ENCODE results near the gene PIEZO2.

Gene PIEZO2

GRCh38 chr18:10791169-10791831, 358.1 kb downstream of the PIEZO2 start:
- no peak for DNase-seq (ENCODE audit: low read depth in 2 of 2)

- DNase-seq (ENCODE audit: low read depth in 2 of 2) = no peak
Measured at GRCh38 chr18:10789180-10789579, 360.2 kb downstream of the PIEZO2 start.

- peak; percentile 38 to 58 for DNase-seq (ENCODE audit: low read depth in 2 of 2)
Measured at GRCh38 chr18:10787293-10787901, 362.0 kb downstream of the PIEZO2 start.

- DNase-seq (ENCODE audit: low read depth in 2 of 2) = no peak
Measured at GRCh38 chr18:10785798-10786197, 363.6 kb downstream of the PIEZO2 start.

GRCh38 chr18:10784596-10785202, 364.7 kb downstream of the PIEZO2 start:
- DNase-seq (ENCODE audit: low read depth in 2 of 2) = no peak

- DNase-seq (ENCODE audit: low read depth in 2 of 2) = no peak
Measured at GRCh38 chr18:10783941-10784340, 365.4 kb downstream of the PIEZO2 start.

GRCh38 chr18:10776493-10776892, 372.9 kb downstream of the PIEZO2 start:
- no peak for DNase-seq (ENCODE audit: low read depth in 2 of 2)

GRCh38 chr18:10775026-10775425, 374.3 kb downstream of the PIEZO2 start:
- no peak for DNase-seq (ENCODE audit: low read depth in 2 of 2)

- DNase-seq (ENCODE audit: low read depth in 2 of 2) = no peak
Measured at GRCh38 chr18:10771053-10771709, 378.2 kb downstream of the PIEZO2 start.

GRCh38 chr18:10770264-10770663, 379.1 kb downstream of the PIEZO2 start:
- DNase-seq (ENCODE audit: low read depth in 2 of 2) = no peak

GRCh38 chr18:10768221-10768620, 381.1 kb downstream of the PIEZO2 start:
- DNase-seq (ENCODE audit: low read depth in 2 of 2) = no peak

- no peak for DNase-seq (ENCODE audit: low read depth in 2 of 2)
Measured at GRCh38 chr18:10767658-10768057, 381.7 kb downstream of the PIEZO2 start.

GRCh38 chr18:10760986-10761385, 388.4 kb downstream of the PIEZO2 start:
- no peak for DNase-seq (ENCODE audit: low read depth in 2 of 2)

- DNase-seq (ENCODE audit: low read depth in 2 of 2) = no peak
Measured at GRCh38 chr18:10759241-10759640, 390.1 kb downstream of the PIEZO2 start.

- DNase-seq (ENCODE audit: low read depth in 2 of 2) = no peak
Measured at GRCh38 chr18:10757946-10758345, 391.4 kb downstream of the PIEZO2 start.

GRCh38 chr18:10757349-10757748, 392.0 kb downstream of the PIEZO2 start:
- no peak for DNase-seq (ENCODE audit: low read depth in 2 of 2)

GRCh38 chr18:10755855-10756254, 393.5 kb downstream of the PIEZO2 start:
- DNase-seq (ENCODE audit: low read depth in 2 of 2) = no peak

- no peak for DNase-seq (ENCODE audit: low read depth in 2 of 2)
Measured at GRCh38 chr18:10754128-10754527, 395.2 kb downstream of the PIEZO2 start.

GRCh38 chr18:10752382-10752781, 397.0 kb downstream of the PIEZO2 start:
- no peak for DNase-seq (ENCODE audit: low read depth in 2 of 2)

GRCh38 chr18:10751653-10752052, 397.7 kb downstream of the PIEZO2 start:
- DNase-seq (ENCODE audit: low read depth in 2 of 2) = no peak

- no peak for DNase-seq (ENCODE audit: low read depth in 2 of 2)
Measured at GRCh38 chr18:10750191-10751035, 399.0 kb downstream of the PIEZO2 start.

- DNase-seq (ENCODE audit: low read depth in 2 of 2) = no peak
Measured at GRCh38 chr18:10748641-10749040, 400.7 kb downstream of the PIEZO2 start.
